Stimulated activated CD4-positive, alpha-beta T cell treated with anti-CD3 and anti-CD28 coated beads, Interleukin-2, amount 100 ng/mL, for 4 hours (primary cell): ENCODE results near the gene EIF3M.
"Not testable (repeated sequence)": the region's sequence is repeated elsewhere in the genome, so short reads cannot be mapped to it uniquely, and the experiment has no call there.

Experiments
- DNase-seq: peaks from one replicate; pipeline ENCODE4 v3.0.0-alpha.2; 2020; ENCODE audit warnings: low read depth

EIF3M gene

DNA sequence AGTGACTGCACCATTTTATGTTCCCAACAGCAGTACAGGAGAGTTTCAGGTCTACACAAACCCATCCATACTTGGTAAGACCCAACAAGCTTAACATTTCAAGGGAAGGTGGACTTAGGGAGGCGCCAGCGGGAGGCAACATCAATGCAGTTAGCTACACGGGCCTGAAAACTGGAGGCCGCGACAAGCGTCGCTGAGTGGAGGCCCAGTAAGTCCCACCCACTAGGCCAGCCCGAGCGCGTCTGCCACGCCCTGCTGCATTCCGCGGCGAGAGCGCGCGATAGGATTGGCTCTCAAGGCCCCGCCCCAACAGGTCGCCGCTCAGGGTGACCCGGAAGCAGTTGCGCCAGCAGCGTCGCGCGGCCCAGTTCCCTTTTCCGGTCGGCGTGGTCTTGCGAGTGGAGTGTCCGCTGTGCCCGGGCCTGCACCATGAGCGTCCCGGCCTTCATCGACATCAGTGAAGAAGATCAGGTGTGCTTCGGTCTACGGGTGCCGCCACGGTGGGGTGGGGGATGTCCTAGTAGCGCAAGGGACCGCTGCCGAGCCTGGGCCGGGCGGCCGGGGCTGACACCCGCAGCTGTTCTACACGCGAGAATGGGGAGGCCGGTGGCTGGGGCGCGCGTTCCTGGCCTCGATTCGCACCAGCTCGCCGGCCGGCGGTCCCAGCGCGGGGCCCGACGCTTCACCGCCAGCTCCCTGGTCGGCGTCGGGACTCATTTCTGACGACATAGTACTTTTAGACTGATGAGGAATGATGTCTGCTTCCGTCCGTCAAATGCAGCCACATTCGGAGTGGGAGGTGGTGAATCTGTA, at the start of gene EIF3M:
Gene EIF3M, plus strand, starts transcription at position 373 of the 813 bp plus-strand sequence. Its CDS starts 57 bp downstream, at position 430.
- peak; percentile 94 for DNase-seq

DNA sequence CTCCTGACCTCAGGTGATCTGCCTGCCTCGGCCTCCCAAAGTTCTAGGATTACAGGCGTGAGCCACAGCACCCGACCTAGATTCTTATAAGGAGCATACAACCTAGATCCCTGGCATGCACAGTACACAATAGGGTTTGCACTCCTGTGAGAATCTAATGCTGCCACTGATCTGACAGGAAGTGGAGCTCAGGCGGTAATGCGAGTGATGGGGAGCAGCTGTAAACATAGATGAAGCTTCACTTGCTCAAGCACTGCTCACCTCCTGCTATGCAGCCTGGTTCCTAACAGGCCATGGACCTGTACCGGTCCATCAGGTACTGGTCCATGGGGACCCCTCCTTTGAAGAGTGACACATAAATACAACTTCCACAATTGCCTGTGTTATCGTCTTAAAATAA, 44.8 kb upstream of the EIF3M start:
- no peak for DNase-seq

DNA sequence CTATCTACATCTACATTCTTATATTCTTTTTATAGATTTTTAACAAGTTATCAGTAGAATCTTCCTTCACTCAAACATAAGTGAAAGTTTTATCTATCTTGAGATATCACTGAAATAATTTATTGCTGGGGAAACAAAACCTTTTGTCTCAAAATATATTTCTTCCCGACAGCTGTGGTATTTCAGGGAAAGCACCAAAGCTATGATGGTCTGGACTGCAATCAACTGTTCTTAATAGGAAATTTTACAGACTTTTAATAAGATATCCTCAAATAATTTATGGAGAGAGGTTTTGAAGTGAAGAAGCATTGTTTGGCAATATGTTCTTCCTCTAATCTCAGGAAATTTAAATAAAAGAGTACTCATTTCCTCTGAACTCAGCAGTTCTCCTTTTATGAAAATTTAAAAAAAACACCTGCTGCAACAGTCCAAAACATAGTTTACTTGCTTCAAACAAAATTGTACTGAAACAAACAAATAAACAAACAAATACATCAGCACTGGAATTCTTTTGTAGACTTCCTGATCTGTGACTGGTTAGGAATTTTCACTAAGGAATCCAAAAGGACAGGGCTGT, 33.9 kb upstream of the EIF3M start:
- no peak for DNase-seq

DNA sequence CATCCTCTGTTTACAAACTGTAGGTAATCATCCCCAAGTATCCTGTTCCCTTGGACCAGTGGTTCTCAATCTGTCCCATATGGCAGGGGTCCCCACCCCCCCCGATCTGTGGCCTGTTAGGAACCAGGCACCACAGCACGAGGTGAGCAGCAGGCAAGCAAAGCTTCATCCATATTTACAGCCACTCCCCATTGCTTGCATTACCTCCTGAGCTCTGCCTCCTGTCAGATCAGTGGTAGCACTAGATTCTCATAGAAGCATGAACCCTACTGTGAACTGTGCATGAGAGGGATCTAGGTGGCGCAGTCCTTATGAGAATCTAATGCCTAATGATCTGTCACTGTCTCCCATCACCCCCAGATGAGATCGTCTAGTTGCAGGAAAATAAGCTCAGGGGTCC, 33.4 kb upstream of the EIF3M start:
- no peak for DNase-seq

DNA sequence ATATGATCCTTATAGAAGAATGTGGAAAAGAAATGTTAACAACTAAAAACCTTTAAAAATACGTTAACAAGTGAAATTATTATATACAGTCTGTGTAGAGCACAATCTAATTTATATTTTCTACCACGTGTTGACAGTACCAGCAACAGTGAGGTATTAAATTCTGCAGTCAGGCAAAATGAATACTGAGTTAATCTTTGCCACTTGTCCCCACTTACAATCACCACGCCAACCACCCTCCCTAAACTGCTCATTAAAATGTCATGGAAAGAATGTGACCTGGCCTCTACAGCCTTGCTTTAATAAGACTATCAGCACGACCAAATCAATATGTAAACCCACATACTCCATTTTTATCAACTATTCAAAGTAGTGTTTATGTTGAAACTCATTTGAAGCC, 28.5 kb upstream of the EIF3M start:
- DNase-seq = no peak

DNA sequence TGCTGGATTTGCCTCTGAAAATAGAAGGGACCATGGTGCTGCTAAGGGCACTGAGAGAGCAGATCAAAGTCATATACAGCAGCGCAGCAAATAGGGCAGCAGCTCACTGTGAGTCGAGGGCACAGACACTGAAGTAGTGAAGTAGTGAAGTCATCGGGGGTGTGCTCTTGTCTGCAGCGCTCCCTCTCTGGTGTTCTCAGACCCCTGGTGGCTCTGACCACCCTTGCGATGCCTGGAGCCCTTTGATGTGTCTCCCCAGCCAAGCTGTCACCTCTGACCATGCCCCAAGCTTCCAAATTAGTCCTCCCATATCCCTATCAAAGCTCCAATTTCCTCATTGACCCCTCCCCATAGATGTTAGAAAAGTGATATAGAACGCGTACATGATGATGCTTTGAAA, 27.7 kb upstream of the EIF3M start:
- DNase-seq = no peak

DNA sequence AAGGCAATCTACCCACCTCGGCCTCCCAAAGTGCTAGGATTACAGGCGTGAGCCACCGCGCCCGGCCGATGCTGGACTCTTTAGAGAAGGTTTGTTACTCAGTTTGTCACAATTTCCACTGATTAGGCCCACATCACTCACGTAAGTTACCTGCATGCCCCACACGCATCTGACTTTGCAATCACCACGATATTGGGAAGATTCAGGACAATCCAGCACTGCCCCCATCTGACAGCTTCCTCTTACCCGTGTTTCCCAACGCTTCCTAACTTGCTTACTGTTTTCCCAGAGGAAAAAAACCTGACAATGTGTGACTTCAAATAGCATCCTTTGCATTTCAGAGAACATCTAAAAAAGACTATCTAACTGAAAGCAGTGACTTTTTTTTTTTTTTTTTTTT, 21.8 kb upstream of the EIF3M start:
- no peak for DNase-seq

DNA sequence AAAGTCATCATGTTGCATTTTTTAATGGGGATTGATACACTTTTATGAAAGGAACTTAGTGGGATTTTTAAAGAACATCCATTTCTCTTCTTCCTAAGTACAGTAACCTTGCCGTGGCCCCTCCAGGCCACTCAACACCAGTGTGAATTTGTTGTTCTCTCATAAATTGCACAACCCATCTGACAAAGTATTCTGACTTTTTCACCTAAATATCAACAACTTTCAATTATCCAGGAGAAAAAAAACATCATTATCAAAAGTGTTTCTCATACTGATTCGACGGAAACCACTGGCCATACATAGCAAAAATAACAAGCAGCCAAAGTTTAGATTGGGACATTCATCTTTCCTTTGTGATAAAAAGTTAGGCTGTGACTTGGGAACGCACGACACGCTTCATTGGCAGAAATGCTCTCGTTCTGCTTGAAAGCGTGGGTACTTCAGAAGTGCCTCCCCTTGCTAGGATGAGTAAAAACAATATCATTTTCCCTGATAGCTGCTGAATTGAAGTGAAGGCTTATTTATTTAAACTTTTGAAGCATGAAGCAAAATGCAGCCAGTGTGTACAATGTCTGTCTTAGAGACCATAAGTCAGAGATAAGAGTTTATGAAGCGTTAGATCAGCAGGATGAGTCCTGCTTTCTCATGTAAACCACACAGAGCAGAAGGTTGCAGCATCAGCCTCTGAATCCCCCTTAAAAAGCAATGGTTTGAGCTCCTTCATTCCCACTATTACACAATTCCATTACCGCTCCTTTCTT, 20.6 kb upstream of the EIF3M start:
- no peak for DNase-seq

DNA sequence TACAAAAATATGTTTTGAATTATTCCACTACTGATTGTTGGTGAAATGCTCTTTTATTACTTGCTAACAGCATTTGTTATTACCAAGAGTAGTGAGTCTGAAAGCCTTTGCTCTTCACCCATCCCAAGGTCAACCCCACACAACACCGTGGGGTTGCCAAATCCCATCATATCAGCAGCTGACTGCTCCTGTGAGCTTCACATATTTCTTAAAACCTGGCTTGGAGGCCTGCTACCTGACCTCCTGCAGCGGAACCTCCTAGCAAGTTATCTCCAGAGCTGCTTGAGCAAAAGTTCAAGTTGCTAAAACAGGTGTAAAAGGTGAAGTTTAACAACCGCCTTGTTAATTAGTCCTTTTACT, 20.1 kb upstream of the EIF3M start:
- no peak for DNase-seq

DNA sequence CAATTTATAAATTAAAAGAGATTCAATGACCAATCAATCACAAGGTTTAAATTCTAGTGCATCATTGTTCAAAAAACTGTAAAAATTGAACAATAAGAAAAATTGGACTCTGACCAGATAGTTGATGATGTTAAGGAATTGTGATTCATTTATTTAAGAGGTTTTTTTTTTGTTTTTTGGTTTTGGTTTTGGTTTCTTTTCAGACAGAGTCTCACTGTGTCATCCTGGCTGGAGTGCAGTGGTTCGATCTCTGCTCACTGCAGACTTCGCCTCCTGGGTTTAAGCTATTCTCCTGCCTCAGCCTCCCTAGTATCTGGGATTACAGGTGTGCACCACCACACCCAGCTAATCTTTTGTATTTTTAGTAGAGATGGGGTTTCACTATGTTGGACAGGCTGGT, 17.1 kb upstream of the EIF3M start:
- no peak for DNase-seq

DNA sequence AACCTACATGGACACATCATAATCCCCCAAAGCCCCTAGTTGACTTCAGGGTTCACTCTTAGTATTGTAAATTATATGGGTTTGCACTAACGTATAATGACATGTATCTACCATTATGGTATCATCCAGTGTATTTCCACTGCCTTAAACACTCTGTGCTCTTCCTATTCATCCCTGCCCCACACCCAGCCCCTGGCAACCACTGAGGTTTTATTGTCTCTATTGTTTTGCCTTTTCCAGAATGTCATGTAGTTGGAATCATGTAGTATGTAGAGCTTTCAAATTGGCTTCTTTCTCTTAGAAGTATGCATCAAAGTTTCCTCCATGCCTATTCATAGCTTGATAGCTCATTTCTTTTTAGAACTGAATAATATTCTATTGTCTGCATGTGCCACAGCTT, 16.5 kb upstream of the EIF3M start:
- no peak for DNase-seq

DNA sequence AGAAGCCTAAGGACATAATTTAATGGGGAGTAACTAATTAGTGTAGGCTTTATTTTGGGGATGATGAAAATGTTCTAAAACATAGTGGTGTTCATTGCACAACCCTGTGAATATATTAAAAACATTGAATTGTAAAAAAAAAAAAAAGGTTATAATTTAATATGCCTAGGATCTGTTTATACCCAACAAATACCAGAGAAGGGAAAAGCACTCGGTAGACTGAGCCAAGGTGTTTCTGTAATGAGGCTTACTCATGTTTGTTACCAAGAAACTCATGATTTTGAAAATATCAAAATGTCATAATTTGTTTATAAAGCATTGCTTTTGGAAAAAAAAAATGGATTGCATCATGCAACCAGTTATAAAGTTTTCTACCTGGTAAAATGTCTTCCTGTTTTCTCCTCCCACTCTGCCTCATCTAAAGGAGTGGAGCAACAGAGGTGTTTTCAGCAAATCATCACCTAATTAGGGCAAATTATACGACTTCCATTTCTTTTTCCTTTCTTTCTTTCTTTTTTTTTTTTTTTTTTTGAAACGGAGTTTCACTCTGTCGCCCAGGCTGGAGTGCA, 14.2 kb upstream of the EIF3M start:
- DNase-seq = no peak

DNA sequence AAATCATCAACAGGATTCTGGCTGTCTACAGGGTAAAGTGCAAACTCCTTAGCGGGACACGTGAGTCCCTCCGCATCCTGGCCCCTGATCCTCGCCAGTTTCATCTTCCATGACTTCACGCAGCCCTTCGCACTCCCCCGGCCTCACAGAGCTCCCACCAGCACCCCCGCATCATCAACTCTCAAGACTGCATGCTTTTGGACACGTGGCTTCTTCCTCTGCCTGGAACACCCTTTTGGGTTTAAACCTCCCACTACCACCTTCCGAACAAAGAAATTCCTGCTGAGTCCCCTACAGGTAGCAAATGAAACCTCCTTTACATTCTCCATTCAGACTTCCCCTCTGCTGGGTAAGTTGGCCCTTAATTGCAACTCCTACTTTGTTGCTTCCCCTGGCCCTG, 12.6 kb upstream of the EIF3M start:
- no peak for DNase-seq

DNA sequence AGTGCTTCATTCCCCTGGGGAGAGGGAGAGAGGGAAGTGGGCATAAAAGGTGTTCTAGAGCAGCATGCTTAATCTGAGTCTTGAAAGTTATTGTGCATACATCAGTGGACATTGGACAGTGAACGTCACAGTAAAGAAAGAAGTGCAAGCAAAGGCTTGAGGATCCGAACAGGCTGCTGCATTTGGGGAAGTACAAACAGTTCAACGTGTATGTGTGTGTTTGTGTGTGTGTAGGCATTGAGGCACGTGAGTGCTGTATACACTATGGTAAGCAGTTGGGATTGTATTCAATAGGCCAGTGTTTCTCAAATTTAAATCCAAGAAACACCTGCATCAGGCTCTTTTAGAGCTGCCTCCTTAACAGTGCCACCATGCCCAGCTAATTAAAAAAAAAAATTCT, 10.4 kb upstream of the EIF3M start:
- no peak for DNase-seq

DNA sequence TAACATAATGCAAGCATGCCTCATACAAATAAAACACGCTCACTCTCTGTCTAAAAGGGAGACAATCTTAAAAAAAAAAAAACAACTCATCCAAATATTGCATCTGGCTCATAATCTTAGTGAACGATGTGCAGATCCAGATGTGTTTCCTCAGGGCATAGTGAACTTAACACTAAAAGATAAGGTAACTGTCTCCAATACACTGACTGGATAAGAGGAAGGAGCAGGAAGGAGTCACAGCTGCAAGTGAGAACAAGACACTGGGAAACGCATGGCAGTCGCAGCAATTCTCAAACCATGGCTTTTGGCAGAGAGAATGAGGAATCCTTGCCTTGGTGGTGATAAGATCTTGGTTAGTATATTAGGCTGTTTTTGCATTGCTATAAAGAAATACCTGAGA, 9.2 kb upstream of the EIF3M start:
- no peak for DNase-seq

DNA sequence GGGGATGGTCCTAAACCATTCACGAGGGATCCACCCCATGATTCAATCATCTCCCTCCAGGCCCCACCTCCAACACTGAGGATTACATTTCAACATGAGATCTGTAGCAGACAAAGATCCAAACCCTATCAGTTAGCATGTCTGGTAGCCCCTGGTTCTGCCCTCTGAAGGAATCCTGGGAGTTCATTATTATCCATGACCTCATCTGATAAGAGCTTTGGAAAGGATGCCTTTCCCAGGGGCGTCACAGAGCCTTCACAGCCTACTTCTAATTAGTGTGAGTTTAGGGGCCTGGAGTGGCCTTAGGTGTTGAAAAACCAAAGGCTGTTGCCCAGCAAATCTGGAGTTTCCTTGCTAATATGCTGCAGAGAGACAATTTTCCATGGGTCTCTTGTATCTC, 8.6 kb upstream of the EIF3M start:
- DNase-seq = no peak

DNA sequence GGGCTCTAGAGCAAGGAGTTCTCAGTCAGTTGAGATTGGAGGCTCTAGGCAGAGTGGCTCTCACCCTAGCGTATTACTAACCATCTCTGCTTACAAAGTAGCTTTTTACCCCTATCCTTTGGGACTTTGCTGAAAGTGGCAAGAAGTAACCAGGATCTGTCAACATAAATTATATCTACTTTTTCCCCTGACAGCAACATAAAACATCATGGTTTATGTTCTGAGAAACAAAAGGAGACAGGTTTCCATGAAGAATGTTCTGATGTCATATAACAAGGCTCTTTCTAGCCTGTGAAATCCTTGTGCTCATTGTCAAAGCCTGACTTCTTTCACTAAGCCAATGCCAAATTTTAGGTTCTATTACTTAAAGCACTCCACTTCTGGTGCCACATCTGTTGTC, 7.2 kb upstream of the EIF3M start:
- no peak for DNase-seq

DNA sequence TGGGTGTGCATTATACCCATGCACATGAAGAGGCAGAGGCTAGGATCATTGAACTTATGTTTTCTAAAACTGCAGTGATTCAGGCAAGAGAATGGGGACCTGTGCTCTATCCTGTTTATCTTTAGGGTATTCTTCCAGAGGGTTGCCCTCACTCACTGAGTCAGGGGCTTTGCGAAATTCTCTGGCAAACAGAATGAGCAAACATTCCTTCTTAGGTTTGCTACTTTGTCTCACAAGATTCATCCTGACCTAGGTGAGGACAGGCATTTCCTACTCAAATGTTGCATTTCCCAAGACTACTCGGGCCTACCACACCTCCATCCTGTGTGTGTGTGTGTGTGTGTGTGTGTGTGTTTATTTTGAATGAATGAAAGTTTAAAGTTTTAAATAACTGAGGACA, 2.7 kb upstream of the EIF3M start:
- DNase-seq = no peak

DNA sequence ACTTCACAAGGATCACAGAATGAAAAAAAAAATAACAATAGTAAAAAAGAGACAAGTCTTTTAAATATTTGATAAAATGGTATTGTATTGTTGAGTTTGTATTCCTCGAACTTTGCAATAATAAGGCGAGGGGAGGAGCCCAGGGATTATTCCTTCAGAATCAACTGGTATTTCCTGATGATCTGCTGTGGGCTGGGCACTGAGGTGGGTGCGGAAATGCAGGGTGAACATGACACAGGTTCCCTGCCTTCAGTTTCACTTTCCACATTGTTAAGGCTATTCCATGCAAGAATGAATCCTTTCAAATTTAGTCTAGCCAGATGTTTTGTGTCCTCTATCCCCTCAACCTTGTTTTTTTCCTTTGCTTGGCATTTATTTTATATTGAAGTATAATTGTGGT, 2.1 kb upstream of the EIF3M start:
- DNase-seq = no peak

DNA sequence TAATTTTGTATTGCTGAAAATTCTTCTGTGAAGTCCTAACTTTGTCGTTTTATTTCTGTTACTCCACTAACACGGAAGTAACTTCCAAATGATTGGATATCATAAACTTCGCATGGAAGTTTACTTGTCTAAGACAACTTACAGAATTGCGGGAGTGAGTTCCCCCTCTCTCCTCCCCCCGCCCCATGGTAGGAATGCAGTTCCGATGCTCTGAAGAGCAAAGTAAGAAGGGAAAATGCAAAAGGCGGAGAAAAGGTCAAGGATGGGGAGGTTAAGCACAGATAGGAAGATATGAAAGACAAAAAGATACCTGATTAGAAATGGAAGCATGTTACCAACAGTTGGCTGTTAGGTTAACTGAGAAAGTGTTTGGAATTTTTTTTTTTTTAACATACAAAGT, 1.3 kb downstream of the EIF3M start:
- DNase-seq = no peak

DNA sequence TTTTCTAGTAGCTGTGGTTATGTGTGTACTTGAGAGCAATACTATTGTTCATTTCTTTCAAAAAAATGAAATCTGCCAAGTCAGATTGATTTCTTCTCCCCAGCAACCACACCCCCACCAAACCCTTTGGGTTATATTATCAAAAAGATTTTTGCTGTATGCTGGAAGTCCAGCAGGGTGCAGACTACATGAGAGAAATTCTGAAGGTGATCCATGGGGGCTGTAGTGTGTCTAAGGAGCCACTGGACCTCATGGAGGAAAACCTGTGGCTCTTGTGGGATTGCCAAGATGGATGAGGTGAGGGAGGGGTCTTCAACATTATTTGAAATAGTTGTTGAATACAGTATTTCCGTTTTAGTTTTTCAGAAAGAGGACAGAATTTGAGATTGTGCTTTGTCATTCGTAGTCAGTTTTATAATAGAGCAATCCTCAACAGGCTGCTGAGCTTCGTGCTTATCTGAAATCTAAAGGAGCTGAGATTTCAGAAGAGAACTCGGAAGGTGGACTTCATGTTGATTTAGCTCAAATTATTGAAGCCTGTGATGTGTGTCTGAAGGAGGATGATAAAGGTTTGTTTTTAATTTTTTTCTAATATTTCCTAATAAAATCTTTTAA, 3.1 kb downstream of the EIF3M start:
- no peak for DNase-seq

DNA sequence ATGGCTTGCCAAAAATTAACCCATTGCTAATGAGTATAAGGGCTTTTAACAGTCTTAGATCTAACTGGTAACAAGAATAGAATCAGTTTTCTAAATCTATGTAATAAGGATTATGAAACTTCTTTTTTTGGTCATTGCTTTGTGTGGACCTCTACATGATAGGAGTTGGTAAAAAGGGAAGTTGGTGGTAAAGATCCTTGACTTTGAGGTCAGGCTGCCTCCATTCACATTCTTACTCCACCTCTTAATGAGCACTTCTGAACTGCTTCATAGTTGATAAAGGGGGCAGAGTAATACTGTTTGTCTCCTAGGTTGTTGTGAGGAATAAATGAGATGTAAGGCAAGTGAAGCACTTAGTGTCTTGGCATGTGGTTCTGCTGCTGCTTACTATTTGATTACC, 10.6 kb downstream of the EIF3M start:
- DNase-seq = no peak

DNA sequence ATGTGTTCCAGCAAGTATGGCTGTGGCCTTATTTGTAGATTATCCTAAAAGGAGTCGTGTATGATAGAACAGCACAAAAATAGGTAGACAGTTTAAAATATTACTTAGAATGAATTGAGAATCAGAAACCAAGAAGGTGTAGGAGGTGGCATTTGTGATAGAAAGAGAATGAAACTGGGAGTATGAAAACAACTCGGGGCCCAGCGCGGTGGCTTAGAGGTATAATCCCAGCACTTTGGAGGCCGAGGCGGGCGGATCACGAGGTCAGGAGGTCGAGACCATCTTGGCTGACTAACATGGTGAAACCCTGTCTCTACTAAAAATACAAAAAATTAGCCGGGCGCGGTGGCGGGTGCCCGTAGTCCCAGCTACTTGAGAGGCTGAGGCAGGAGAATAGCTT, 12.5 kb downstream of the EIF3M start:
- DNase-seq = not testable (repeated sequence)
